ENCODE data around the gene NEK11. TPM values are rescaled to one million over a fixed set of nuclear protein-coding genes. Genes with fewer than 3 reads are reported as not detected.

Gene NEK11
- polyA plus RNA-seq, 1 of the 3 experiments (the other 2 are of a cell fraction) = 4.7 TPM

DNA sequence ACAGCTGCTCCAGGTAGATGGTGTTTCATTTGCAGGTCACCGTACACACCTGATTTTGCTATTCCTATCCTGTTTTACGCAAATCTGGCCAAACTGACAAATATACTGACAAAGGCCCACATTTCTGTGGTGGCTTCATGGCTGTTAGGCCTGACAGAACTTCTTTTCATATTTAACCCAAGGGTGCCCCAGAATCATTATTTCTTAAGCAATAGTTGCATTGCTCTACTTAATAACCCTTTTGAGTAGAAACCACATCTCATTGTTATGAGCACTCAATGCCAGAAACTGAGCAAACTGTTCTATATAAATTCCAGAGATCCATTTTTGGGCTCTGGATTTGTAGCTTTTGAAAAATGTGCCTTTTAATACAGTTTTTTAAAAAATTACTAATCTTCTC is 19.4 kb upstream of the NEK11 start:
- CTCF ChIA-PET = interaction anchor here (0.6 to 1.4 kb wide), 2 partner anchors 321 to 1027 kb away, joined by 3 to 4 read pairs; no protein-coding TSS in a partner anchor
- Histone ChIP-seq H3K9me3 (no peaks in the 10 kb centered on the region), H3K79me2 (ENCODE audit: insufficient read depth) (no peaks in the 10 kb centered on the region), H3F3A (replicated peaks; ENCODE audit: insufficient read depth) (no peaks in the 10 kb centered on the region), H3K27ac (ENCODE audit: low read depth in 2 of 2, low read length in 1 of 2) (no peak overlapping the region), H3K36me3 (replicated peaks in 1 of 2; ENCODE audit: control insufficient read depth in 1 of 2, insufficient read depth in 2 of 2, low read length in 1 of 2) (peaks cover 37 to 45% of the 10 kb centered on the region in 2 experiments), H3K27me3 (ENCODE audit: insufficient read depth) (no peaks in the 10 kb centered on the region), H2AFZ (ENCODE audit: low read depth) (no peak overlapping the region), H3K4me3 (ENCODE audit: low read depth in 2 of 2, low read length in 1 of 2) (no peak overlapping the region), H4K20me1 (ENCODE audit: insufficient read depth) (no peaks in the 10 kb centered on the region), H3K9me2 (no peaks in the 10 kb centered on the region), H3K4me2 (no peak overlapping the region), H3K4me1 (ENCODE audit: control insufficient read depth in 1 of 2, insufficient read depth in 2 of 2, low read depth in 1 of 2, low read length in 1 of 2) (no peaks in the 10 kb centered on the region), H3K9ac (no peak overlapping the region)
- TF ChIP-seq GATA2 (CRISPR knock-in tag; IDR thresholded peaks at IDR 0.05) (no peak), RCOR1 (IDR thresholded peaks at IDR 0.05; ENCODE audit: low read length) (no peak), CHD2 (IDR thresholded peaks at IDR 0.05; ENCODE audit: low read length, partially characterized antibody) (no peak), MEF2A (IDR thresholded peaks at IDR 0.05; ENCODE audit: borderline replicate concordance, low read depth) (no peak), ELF1 (IDR thresholded peaks at IDR 0.05) (no peak), TAF1 (IDR thresholded peaks at IDR 0.05; ENCODE audit: borderline replicate concordance, low read depth, low read length) (no peak), JUND (IDR thresholded peaks at IDR 0.05) (no peak), NRF1 (IDR thresholded peaks at IDR 0.05; ENCODE audit: low read depth, low read length) (no peak), NFIC (IDR thresholded peaks at IDR 0.05; ENCODE audit: borderline replicate concordance) (no peak), SIN3A (IDR thresholded peaks at IDR 0.05; ENCODE audit: borderline replicate concordance, low read depth, low read length) (no peak), MAX (IDR thresholded peaks at IDR 0.05; ENCODE audit: low read depth) (no peak), TEAD4 (IDR thresholded peaks at IDR 0.05; ENCODE audit: borderline replicate concordance, insufficient read depth) (no peak), EZH2phosphoT487 (IDR thresholded peaks at IDR 0.05; ENCODE audit: borderline replicate concordance, low read depth) (no peak), FOSL2 (IDR thresholded peaks at IDR 0.05; ENCODE audit: borderline replicate concordance, low read depth) (no peak), YY1 (IDR thresholded peaks at IDR 0.05; ENCODE audit: low read depth) (no peak), RAD21 (IDR thresholded peaks at IDR 0.05; ENCODE audit: low read length) (no peak), FOXM1 (IDR thresholded peaks at IDR 0.05; ENCODE audit: low read depth) (no peak), EP300 (IDR thresholded peaks at IDR 0.05; ENCODE audit: borderline replicate concordance in 1 of 2, low read depth in 1 of 2, low read length in 1 of 2) (no peak)
- TF ChIP-seq, protein P1, sequence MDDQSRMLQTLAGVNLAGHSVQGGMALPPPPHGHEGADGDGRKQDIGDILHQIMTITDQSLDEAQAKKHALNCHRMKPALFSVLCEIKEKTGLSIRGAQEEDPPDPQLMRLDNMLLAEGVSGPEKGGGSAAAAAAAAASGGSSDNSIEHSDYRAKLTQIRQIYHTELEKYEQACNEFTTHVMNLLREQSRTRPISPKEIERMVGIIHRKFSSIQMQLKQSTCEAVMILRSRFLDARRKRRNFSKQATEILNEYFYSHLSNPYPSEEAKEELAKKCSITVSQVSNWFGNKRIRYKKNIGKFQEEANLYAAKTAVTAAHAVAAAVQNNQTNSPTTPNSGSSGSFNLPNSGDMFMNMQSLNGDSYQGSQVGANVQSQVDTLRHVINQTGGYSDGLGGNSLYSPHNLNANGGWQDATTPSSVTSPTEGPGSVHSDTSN (IDR thresholded peaks at IDR 0.05) = no peak
- 96% methylated on average over 2 of the region's 2 CpGs for WGBS (ENCODE audit: low lambda C conversion rate)
- POLR2A ChIA-PET = no interaction called here
- no peak for DNase-seq

DNA sequence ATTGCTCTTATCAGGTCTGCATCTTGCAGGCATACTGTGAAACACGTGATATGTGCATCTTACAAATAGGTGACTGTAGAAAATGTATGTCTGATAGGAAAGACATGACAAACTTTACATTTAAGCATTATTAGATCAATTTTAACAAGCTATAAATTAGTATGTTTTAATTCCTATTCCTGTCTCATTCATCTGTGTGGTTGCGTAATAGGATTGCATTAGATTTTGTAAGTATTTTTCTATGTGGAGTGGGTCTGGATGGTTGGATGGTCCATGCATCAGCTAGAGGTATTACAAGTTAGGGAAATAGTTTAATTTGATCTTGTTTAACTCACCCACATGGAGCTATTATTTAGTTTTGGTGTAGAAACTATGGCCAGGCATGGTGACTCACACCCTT is 18.9 kb upstream of the NEK11 start:
- ChIA-PET POLR2A (no interaction called here), CTCF (interaction anchor here (0.6 kb wide), 1 partner anchor 322 kb away, joined by 3 read pairs; no protein-coding TSS in a partner anchor)
- Histone ChIP-seq H3K4me3 (ENCODE audit: low read depth in 2 of 2, low read length in 1 of 2) (no peak overlapping the region), H3K9me2 (no peaks in the 10 kb centered on the region), H3K79me2 (ENCODE audit: insufficient read depth) (no peaks in the 10 kb centered on the region), H3F3A (replicated peaks; ENCODE audit: insufficient read depth) (no peaks in the 10 kb centered on the region), H3K4me2 (no peak overlapping the region), H4K20me1 (ENCODE audit: insufficient read depth) (no peaks in the 10 kb centered on the region), H3K27me3 (ENCODE audit: insufficient read depth) (no peaks in the 10 kb centered on the region), H3K36me3 (replicated peaks in 1 of 2; ENCODE audit: control insufficient read depth in 1 of 2, insufficient read depth in 2 of 2, low read length in 1 of 2) (peaks cover 38 to 50% of the 10 kb centered on the region in 2 experiments), H3K4me1 (ENCODE audit: control insufficient read depth in 1 of 2, insufficient read depth in 2 of 2, low read depth in 1 of 2, low read length in 1 of 2) (no peaks in the 10 kb centered on the region), H3K9me3 (no peaks in the 10 kb centered on the region), H2AFZ (ENCODE audit: low read depth) (no peak overlapping the region), H3K27ac (ENCODE audit: low read depth in 2 of 2, low read length in 1 of 2) (no peak overlapping the region), H3K9ac (no peak overlapping the region)
- DNase-seq = no peak
- 100% methylated on average over 2 of the region's 2 CpGs for WGBS (ENCODE audit: low lambda C conversion rate)
- no peak for TF ChIP-seq EZH2phosphoT487 (IDR thresholded peaks at IDR 0.05; ENCODE audit: borderline replicate concordance, low read depth)
- TF ChIP-seq RFX5 (IDR thresholded peaks at IDR 0.05; ENCODE audit: low read length) = no peak
- no peak for TF ChIP-seq ZBTB33 (IDR thresholded peaks at IDR 0.05; ENCODE audit: borderline replicate concordance, low read depth)
- TF ChIP-seq, protein P2, sequence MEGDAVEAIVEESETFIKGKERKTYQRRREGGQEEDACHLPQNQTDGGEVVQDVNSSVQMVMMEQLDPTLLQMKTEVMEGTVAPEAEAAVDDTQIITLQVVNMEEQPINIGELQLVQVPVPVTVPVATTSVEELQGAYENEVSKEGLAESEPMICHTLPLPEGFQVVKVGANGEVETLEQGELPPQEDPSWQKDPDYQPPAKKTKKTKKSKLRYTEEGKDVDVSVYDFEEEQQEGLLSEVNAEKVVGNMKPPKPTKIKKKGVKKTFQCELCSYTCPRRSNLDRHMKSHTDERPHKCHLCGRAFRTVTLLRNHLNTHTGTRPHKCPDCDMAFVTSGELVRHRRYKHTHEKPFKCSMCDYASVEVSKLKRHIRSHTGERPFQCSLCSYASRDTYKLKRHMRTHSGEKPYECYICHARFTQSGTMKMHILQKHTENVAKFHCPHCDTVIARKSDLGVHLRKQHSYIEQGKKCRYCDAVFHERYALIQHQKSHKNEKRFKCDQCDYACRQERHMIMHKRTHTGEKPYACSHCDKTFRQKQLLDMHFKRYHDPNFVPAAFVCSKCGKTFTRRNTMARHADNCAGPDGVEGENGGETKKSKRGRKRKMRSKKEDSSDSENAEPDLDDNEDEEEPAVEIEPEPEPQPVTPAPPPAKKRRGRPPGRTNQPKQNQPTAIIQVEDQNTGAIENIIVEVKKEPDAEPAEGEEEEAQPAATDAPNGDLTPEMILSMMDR (IDR thresholded peaks at IDR 0.05) = no peak
- no peak for TF ChIP-seq MAX (IDR thresholded peaks at IDR 0.05; ENCODE audit: low read depth)

Measured in SK-N-SH (cell line).